Breast epithelium (tissue), 3 donors: ENCODE results near the gene BCL11B.

Source experiments
- CTCF ChIP-seq, 3 donors: fragments of 450-650 bp; IDR thresholded peaks; one replicate each; pipeline ENCODE4 v1.5.1; 2016 to 2017; ENCODE audit warnings: antibody characterized with exemption in 3 of 3, mild to moderate bottlenecking in 3 of 3, moderate library complexity in 3 of 3
- POLR2A ChIP-seq: fragments of 450-650 bp; IDR thresholded peaks from one replicate; pipeline ENCODE4 v1.6.1; 2016; ENCODE audit warnings: antibody characterized with exemption, mild to moderate bottlenecking, moderate library complexity

- no peak for TF ChIP-seq CTCF (IDR thresholded peaks at IDR 0.05)
- TF ChIP-seq POLR2A: no peak
Observed at GRCh38 chr14:99235582-99236320, 36.2 kb downstream of the BCL11B start.
